NCI-H187 (cell line): ENCODE results near the gene CCDC15.
"Not testable (repeated sequence)": the region's sequence is repeated elsewhere in the genome, so short reads cannot be mapped to it uniquely, and the experiment has no call there.

Experiments
- DNase-seq, 2 experiments: peaks; one replicate each; lab custom pipeline; 2025; lab: John Stamatoyannopoulos, UW

Gene CCDC15

GRCh38 chr11:124942466-124943253, 11.3 kb upstream of the CCDC15 start:
- DNase-seq: no peak

DNA sequence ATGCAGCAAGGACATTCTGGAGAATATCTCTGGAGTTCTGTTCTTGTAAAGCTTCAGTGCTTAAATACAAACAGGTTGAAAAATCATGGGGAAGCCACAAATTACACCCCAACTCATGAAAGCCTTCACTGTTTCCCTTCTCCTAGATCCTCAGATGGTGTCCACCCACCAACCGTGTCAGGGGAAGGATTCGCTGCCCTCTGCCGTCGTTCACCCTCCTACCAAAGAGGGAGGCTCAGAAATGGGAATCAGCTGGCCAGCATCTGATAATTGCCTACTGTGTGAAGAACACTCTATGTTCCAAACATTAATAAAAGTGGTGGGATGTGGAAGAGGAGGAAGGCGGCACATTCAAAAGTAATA, 10.8 kb upstream of the CCDC15 start:
- DNase-seq: no peak

- DNase-seq: no peak
These were observed 10.3 kb upstream of the CCDC15 start for GRCh38 chr11:124943741-124944140.

DNA sequence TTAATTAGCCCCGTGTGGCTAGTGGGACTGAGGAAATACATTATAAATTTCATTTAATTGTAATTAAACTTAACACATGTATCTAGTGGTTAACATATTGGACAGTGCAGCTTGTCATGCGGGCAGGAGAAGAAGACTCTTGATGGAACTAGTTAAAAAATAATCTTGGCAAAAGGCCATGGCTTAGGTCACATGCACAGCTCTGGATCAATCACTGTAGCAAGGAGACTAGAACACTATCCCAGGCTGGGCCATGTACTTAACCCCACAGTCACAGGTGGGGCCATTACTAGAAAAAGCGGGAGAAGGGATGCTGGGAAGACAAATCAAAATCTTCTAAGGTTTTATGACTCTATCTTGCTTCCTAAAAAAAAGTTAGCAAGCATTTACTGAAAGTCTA, 9.4 kb upstream of the CCDC15 start:
- DNase-seq: no peak

DNA sequence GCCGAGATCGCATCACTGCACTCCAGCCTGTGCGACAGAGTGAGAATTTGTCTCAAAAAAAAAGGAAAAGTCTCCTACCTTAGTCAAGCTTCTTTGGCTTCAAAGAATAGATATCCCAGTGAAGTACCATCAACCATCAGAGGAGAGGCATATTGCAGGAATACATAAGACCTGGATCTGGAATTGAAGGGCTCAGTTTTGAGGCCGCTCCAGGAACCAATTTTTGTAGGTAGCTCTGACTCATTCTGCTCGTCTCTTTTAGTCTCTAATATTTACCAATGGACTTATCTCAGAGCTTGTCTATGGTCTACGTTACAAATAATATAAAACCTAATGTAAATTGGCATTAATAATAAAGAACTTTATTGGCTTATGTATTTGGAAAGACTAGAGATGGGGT, 8.2 kb upstream of the CCDC15 start:
- DNase-seq: no peak

DNA sequence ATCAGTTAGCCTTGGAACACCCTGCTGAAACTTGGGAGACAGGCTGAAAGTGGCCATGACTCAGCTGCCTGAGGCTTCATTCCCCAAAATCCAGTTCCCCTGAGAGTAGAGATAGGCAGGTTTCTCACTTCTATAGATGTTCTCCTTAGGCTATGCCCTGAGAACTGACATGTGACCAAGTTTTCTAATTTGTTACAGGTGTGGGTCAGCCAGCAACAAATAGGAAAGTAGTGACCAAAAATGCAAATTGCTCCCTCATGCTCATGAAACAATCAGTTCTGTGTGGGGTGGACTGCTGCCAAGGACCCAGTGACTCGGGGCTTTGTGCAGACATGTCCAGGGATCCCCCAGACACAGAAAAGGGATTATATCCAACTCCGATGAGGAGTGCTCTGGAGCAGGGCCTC, 7.3 kb upstream of the CCDC15 start:
- no peak for DNase-seq

DNA sequence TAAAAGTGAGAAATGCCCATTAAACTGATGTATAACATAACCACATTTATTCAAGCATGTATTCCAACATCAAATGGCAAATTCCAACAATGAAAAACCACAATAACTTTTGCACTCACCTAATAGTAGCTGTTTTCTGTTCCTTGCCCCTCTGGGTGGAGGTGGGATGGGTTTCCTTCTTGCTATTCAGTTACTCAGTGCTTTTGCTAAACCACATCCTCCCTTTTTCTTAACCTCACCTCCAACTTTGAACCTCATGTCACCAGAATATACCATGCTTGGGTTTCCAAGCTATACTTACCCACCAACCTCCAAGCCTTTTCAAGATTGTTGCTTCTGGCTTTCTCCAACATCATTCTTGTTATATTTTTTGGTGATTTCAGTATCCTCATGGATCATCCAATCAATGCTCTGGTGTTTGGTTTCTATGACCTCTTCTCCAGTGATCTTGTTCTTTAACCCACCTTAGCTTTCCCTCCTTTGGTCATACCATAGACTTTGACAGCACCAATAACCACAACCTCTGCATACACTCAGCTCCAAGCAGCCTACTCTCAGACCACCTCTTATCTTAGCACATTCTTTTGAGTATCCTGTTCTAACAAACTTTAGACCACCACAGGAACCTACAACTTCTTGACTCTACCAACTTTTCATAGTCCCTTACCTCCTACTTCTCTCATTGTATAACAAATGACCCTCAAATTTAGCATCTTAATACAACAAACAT, 3.2 kb upstream of the CCDC15 start:
- no peak for DNase-seq

DNA sequence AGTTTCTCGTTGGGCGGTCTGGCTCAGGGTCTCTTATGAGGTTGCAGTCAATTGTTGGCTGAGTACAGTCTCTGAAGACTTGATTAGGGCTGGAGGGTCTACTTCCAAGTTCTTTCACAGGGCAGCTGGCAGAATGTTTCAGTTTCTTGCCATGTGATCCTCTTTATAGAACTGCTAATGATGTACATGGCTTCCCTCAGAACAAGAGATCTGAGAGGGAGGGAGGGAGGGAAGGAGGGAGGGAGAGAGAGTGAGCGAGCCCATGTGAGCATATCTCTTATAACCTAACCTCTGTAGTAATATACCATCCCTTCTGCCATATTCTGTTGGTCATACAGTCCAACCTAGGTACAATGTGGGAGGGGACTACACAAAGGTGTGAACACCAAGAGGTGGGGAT, 2.7 kb upstream of the CCDC15 start:
- no peak for DNase-seq

DNA sequence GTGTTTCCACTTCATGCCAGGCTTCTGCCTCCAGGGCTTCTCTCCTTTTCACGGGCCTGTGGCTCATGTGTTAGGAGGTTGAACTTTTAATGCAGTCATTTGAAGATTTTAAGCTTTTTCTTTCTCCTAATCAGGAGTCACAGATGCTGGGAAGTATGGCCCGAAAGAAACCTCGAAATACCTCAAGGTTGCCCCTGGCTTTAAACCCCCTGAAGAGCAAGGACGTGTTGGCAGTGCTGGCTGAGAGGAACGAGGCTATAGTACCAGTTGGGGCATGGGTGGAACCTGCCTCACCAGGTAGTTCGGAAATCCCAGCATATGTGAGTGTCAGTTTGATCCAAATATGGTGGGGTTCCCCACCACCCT, 571 bp downstream of the CCDC15 start:
- no peak for DNase-seq

DNA sequence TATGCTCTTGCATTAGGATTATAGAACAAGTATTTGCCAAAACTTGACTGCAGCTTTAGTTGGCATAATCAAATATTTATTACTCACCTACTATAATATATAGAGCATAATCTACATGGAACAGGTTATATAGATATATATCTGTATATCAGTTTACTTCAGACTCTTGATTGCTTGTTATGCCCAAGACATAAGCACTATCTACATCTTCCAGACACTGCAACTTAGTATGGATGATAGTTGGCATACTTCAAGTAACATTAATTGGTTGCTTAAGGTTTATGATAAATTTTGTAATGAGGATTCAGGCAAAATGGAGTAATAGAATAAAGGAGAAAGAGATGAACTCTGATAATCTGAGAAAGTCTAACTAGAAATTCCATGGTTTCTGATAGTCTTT, 1.0 kb downstream of the CCDC15 start:
- DNase-seq: no peak

- no peak for DNase-seq
These were observed 8.1 kb downstream of the CCDC15 start for GRCh38 chr11:124961972-124962609.

GRCh38 chr11:124968197-124968596, 14.2 kb downstream of the CCDC15 start:
- DNase-seq: not testable (repeated sequence)

DNA sequence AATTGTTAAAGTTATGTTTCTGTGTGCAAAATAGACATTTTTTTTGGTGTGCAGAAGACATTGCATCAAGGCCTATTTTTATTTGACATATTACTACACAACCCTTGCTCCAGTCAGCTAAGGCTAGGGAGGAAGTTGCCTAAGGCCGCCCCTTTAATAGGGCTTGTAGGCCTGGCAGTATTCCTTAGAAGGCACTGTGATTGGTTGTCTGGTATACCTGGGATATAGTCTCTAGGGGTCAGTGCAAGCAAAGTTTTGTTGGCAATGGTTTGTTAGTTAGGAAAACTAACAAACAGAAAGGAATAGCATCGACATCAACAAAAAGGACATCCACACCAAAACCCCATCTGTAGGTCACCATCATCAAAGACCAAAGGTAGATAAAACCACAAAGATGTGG, 16.9 kb downstream of the CCDC15 start:
- DNase-seq: no peak

- DNase-seq: no peak
These were observed 17.8 kb downstream of the CCDC15 start for GRCh38 chr11:124971810-124972209.

DNA sequence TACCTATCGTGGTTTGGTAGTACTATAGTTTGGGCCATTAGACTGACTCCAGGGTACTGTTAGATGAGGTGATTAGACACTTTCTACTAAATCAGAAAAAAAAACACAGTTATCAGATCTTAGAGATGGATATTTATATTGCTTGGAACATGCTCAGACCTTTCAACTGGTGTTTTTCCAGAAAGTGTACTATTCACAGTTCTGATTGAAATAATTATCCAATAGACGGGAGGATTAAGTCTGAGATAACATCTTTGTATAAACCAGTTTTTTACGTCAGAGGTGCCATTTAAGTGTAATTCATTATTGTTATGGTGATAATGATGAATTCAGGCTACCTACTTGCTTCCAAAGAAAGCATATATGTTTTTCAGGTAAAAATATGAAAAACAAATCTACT, 22.5 kb downstream of the CCDC15 start:
- DNase-seq: no peak

DNA sequence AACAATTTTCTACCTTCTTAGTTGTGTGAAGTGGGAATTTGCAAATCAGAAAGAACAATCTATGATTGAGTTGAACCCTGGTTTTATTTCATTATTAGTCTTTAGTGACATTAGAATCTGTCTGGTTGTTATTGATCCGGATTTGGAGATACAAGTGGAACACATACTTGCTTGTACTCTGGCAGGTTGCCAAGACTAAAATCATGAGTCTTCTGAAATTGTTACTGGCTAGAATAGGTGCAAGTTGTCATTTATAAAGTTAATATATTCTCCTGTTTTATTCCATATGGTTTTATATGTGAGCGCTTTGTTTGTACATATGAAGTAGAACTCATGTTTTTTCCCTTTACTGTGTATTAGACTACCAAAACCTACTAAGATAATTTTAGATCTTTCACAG, 23.0 kb downstream of the CCDC15 start:
- no peak for DNase-seq

GRCh38 chr11:124978316-124978715, 24.3 kb downstream of the CCDC15 start:
- no peak for DNase-seq

DNA sequence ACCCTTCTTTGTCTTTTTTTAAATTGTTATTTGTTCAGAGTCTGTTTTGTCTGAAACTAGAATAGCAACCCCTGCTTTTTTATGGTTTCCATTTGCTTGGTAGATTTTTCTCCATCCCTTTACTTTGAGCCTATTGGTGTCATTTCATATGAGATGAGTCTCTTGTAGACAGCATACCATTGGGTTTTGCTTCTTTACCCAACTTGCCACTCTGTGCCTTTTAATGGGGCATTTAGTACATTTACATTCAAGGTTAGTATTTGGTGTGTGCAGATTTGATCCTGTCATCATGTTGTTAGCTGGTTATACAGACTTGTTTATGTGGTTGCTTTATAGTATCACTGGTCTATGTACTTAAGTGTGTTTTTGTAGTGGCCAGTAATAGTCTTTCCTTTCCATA, 28.0 kb downstream of the CCDC15 start:
- no peak for DNase-seq

- no peak for DNase-seq
These were observed 29.9 kb downstream of the CCDC15 start for GRCh38 chr11:124983674-124984511.

GRCh38 chr11:124984512-124984854, 30.5 kb downstream of the CCDC15 start:
- DNase-seq: no peak

GRCh38 chr11:124987096-124987495, 33.1 kb downstream of the CCDC15 start:
- no peak for DNase-seq

- DNase-seq: no peak
These were observed 34.1 kb downstream of the CCDC15 start for GRCh38 chr11:124988063-124988462.
